Erythroblast (primary cell): ENCODE measurements around the gene PGBD2.
"Not testable (repeated sequence)": the region's sequence is repeated elsewhere in the genome, so short reads cannot be mapped to it uniquely, and the experiment has no call there.

Experiments
- DNase-seq, 2 experiments: peaks; one replicate each; lab custom pipeline; 2025; lab: John Stamatoyannopoulos, UW
- GATA1 ChIP-seq: IDR thresholded peaks from 2 replicates; pipeline ENCODE4 v1.6.1; 2011; ENCODE audit warnings: low read depth, mild to moderate bottlenecking, control low read depth, low read length, moderate library complexity
- POLR2A ChIP-seq: IDR thresholded peaks from 2 replicates; pipeline ENCODE4 v1.6.1; 2011; ENCODE audit warnings: mild to moderate bottlenecking, low read length

Gene PGBD2

GRCh38 chr1:248900637-248901036, 5.4 kb upstream of the PGBD2 start:
- no peak for DNase-seq
- TF ChIP-seq GATA1: no peak
- TF ChIP-seq POLR2A: no peak

GRCh38 chr1:248901578-248901977, 4.5 kb upstream of the PGBD2 start:
- DNase-seq: no peak
- TF ChIP-seq POLR2A (no peak), GATA1 (no peak)

GRCh38 chr1:248904437-248905216, 1.4 kb upstream of the PGBD2 start:
- TF ChIP-seq GATA1: no peak
- no peak for TF ChIP-seq POLR2A
- no peak for DNase-seq

GRCh38 chr1:248905662-248906008, 400 bp upstream of the PGBD2 start:
- TF ChIP-seq POLR2A (no peak), GATA1 (no peak)
- no peak for DNase-seq

- no peak for TF ChIP-seq GATA1
- TF ChIP-seq POLR2A: no peak
- peak in 1 of 2 experiments; percentile 59 for DNase-seq
Measured at GRCh38 chr1:248906753-248907661, 972 bp downstream of the PGBD2 start.

- DNase-seq: no peak
- TF ChIP-seq POLR2A (no peak), GATA1 (no peak)
Measured at GRCh38 chr1:248910761-248911160, 4.7 kb downstream of the PGBD2 start.

- peak; percentile 85 for DNase-seq
- TF ChIP-seq GATA1 (no peak), POLR2A (peak; percentile 24)
Measured at GRCh38 chr1:248913933-248914332, 7.9 kb downstream of the PGBD2 start.

GRCh38 chr1:248914796-248915381, 8.9 kb downstream of the PGBD2 start:
- DNase-seq: no peak
- no peak for TF ChIP-seq GATA1
- no peak for TF ChIP-seq POLR2A

GRCh38 chr1:248918131-248918530, 12.1 kb downstream of the PGBD2 start:
- no peak for TF ChIP-seq GATA1
- TF ChIP-seq POLR2A: no peak
- no peak for DNase-seq

GRCh38 chr1:248923352-248924338, 17.6 kb downstream of the PGBD2 start:
- peak in 1 of 2 experiments; percentile 41 for DNase-seq
- no peak for TF ChIP-seq POLR2A
- TF ChIP-seq GATA1: no peak

- peak; percentile 85 for DNase-seq
- TF ChIP-seq GATA1 (no peak), POLR2A (no peak)
Measured at GRCh38 chr1:248924696-248925532, 18.9 kb downstream of the PGBD2 start.

GRCh38 chr1:248925859-248926258, 19.8 kb downstream of the PGBD2 start:
- not testable (repeated sequence) for DNase-seq
